ENCODE measurements around the gene ADK.
"Not testable (repeated sequence)": the region's sequence is repeated elsewhere in the genome, so short reads cannot be mapped to it uniquely, and the experiment has no call there.

ADK gene

GRCh38 chr10:74208997-74209396 lies 58.0 kb downstream of the ADK start:
- no peaks in the 10 kb centered on the region for H3K27me3 ChIP-seq (ENCODE audit: insufficient read depth, poor library complexity, severe bottlenecking)
- H3K27ac ChIP-seq (replicated peaks) = no peak overlapping the region
- H3K4me3 ChIP-seq (replicated peaks; ENCODE audit: insufficient read depth, low read length) = no peak overlapping the region
- no peak for DNase-seq (ENCODE audit: low read depth in 1 of 2, low spot score in 1 of 2)
- TF ChIP-seq GABPA (IDR thresholded peaks at IDR 0.05; ENCODE audit: low read depth) = no peak
- no peak for TF ChIP-seq POLR2AphosphoS5 (IDR thresholded peaks at IDR 0.05; ENCODE audit: low read depth)
- TF ChIP-seq CTCF (IDR thresholded peaks at IDR 0.05; ENCODE audit: insufficient read depth, low read length) = no peak
- TF ChIP-seq REST (IDR thresholded peaks at IDR 0.05; ENCODE audit: insufficient replicate concordance, low read depth) = no peak
- no peak for TF ChIP-seq SPI1 (IDR thresholded peaks at IDR 0.05; ENCODE audit: borderline replicate concordance, low read depth)

GRCh38 chr10:74213019-74213418 lies 62.0 kb downstream of the ADK start:
- no peak overlapping the region for H3K27ac ChIP-seq (replicated peaks)
- H3K4me3 ChIP-seq (replicated peaks; ENCODE audit: insufficient read depth, low read length) = no peak overlapping the region
- no peak for DNase-seq (ENCODE audit: low read depth in 1 of 2, low spot score in 1 of 2)
- no peaks in the 10 kb centered on the region for H3K27me3 ChIP-seq (ENCODE audit: insufficient read depth, poor library complexity, severe bottlenecking)
- TF ChIP-seq GABPA (IDR thresholded peaks at IDR 0.05; ENCODE audit: low read depth) = no peak
- no peak for TF ChIP-seq REST (IDR thresholded peaks at IDR 0.05; ENCODE audit: insufficient replicate concordance, low read depth)
- no peak for TF ChIP-seq CTCF (IDR thresholded peaks at IDR 0.05; ENCODE audit: insufficient read depth, low read length)

- Histone ChIP-seq H3K27ac (replicated peaks) (no peak overlapping the region), H3K4me3 (replicated peaks; ENCODE audit: insufficient read depth, low read length) (no peak overlapping the region), H3K27me3 (ENCODE audit: insufficient read depth, poor library complexity, severe bottlenecking) (no peaks in the 10 kb centered on the region)
- DNase-seq (ENCODE audit: low read depth in 1 of 2, low spot score in 1 of 2) = peak in 1 of 2 experiments; percentile 45
- TF ChIP-seq CTCF (IDR thresholded peaks at IDR 0.05; ENCODE audit: insufficient read depth, low read length) (peak; percentile 15), GABPA (IDR thresholded peaks at IDR 0.05; ENCODE audit: low read depth) (no peak)
Measured at GRCh38 chr10:74213571-74214162, 62.6 kb downstream of the ADK start.

GRCh38 chr10:74217110-74217509 lies 66.1 kb downstream of the ADK start:
- not testable (repeated sequence) for DNase-seq (ENCODE audit: low read depth in 1 of 2, low spot score in 1 of 2); H3K27me3 ChIP-seq (ENCODE audit: insufficient read depth, poor library complexity, severe bottlenecking); H3K4me3 ChIP-seq (replicated peaks; ENCODE audit: insufficient read depth, low read length); H3K27ac ChIP-seq (replicated peaks)

GRCh38 chr10:74222467-74222866 lies 71.4 kb downstream of the ADK start:
- not testable (repeated sequence) for H3K27ac ChIP-seq (replicated peaks); DNase-seq (ENCODE audit: low read depth in 1 of 2, low spot score in 1 of 2); H3K27me3 ChIP-seq (ENCODE audit: insufficient read depth, poor library complexity, severe bottlenecking); H3K4me3 ChIP-seq (replicated peaks; ENCODE audit: insufficient read depth, low read length)

Measured in HL-60 (cell line).